GM19372 (cell line): ENCODE results near the gene BRD4.
A peak's percentile ranks its signal among the peaks of the same experiment; 100 is the strongest.

Source experiments
- ATAC-seq: cut with Tn5 transposase; IDR thresholded peaks from one replicate; pipeline ENCODE4 v1.9.1; 2021; ENCODE audit warnings: mild to moderate bottlenecking, low read depth, moderate library complexity; ENCODE audit not compliant: unreplicated experiment

Gene BRD4

GRCh38 chr19:15292847-15293582 lies 39.3 kb downstream of the BRD4 start:
- ATAC-seq = no peak

DNA sequence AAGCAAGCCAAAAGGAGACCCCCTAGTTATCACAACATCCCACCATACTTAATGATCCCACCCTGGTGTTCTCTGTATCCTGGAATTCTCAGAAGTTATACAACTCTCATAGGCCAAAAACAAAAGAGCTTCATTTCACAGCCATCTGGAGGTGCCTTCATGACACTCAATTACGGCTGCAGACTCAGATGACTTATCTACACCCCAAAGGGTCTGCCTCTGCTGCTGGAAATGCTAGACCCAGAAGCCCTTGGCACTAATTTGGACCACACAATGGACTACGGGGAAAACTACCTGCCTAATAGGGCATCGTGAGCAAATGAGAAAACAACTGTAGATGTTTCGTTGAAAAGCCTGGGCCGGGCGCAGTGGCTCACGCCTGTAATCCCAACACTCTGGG lies 40.2 kb downstream of the BRD4 start:
- no peak for ATAC-seq

DNA sequence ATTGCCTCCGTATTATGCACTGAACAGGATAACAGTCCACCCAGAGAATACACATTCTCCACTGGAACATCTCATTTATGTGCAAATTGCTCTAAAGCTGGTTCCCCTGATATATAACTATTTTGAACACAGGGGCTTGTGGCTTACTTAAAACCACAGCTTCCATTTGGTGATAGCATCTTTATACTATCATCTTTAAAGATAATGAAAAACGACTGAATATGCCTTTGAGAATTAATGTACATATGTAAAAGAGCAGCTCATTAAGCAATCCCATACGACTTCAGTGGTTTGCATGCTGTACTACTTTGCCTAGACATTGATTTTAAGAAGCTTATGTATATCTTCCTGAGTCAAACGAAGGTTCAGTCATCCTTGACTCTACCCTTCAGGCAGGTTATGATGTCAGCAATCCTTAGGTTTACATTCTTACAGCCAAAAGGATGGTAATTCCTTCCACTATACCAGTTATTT lies 40.8 kb downstream of the BRD4 start:
- ATAC-seq = no peak

- ATAC-seq = no peak
Observed at GRCh38 chr19:15291089-15291488, 41.2 kb downstream of the BRD4 start.

- no peak for ATAC-seq
Observed at GRCh38 chr19:15290166-15290565, 42.2 kb downstream of the BRD4 start.

- ATAC-seq = no peak
Observed at GRCh38 chr19:15289673-15290072, 42.7 kb downstream of the BRD4 start.

DNA sequence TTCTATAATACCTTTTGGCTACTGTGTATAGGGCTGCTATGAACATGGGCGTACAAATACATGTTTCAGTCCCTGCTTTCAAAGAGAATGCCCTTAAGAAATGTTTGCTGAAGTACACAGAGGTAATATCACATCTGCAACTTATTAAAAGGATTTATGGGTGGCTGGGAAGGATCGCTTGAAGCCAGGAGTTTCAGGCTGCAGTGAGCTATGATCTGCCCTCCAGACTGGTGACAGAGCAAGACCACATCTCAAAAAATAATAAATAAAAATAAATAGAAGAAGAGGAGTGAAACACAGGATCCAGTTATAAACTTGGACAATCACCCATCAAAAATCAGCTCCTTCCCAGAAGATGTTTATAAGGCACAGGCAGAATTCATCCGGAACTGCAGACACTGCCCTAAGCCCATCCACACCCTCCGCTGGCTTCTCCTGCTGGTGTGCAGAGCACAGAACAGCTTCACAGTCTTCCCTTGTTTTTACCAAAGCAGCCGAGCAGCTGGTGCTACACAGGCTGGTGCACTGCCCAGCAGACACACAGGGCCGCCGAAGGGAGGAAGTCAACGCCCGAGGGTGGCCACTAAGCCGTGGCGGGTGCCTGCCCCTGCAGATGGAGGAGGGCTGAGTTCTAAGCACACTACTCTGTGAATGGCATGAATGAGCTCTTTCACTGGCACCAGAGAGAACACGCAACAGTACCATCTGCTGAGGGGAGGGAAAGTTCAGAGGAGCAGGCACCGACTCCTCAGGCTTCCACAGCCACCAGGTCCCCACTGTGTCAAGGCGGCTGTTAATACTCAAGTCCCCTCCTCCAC lies 44.0 kb downstream of the BRD4 start:
- ATAC-seq = no peak

DNA sequence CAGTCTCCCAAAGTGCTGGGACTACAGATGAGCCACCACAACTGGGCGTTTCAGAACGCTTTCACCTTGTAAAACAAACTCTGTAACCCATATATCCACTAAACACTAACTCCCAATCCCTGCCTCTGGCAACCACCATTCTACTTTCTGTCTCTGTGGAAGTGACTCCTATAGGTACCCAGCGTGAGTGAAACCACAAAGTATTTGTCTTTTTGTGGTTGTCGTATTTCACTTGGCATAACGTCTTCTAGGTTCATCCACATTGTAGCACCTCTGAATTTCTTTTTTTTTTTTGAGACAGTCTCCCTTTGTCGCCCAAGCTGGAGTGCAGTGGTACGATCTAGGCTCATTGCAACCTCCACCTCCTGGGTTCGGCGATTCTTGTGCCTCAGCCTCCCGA lies 44.8 kb downstream of the BRD4 start:
- ATAC-seq = no peak

- ATAC-seq = no peak
Observed at GRCh38 chr19:15286688-15287365, 45.5 kb downstream of the BRD4 start.

DNA sequence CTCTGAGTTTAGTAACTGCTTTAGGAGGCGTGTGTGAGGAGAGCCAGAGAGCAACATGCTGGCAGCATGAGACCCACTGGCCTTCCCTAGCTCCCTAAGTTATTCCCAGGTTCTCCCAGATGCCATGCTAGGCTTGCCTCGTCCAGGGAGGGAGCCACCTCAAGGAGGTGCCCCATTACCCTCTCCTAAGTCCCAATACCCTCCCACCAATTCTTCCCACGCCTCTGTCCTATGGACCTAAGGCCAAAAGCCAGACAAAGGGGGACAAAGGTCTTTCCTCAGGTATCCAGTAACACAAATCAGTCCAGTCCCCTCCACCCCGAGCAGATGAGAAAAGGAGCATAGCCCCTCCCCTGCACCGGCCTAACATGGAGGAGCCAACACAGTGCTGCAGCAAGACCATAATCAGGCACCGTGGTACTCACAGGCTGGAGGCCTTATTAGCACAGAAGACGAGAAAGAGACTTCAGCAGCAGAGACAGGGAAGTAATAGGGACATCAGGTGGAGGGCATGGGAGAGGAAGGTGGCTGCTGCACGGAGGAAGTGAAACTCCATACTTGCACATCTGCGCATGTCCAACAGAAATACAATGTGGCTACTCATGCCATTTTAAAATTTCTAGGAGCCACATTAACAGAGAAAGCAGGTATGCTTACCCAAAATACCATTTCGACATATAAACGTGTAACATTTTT lies 46.3 kb downstream of the BRD4 start:
- peak; percentile 74 for ATAC-seq

DNA sequence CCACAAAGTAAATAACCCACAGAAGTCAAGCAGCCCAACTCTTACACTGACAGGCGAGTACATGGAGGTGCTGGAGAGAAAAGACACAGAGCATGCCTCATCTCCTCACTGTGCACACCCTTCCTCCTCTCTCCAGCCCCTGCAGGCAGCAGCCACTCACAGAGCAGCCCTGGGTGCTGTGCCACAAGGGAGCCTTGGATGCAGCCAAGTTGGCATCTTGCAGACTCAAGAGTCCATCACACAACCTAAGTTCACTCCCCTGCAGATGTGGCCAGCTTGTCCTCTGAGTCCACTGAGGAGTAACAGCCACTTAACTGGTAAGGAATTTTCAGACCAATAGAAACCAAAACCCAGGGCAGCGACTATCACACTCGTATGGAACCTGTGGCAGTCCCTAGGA lies 47.4 kb downstream of the BRD4 start:
- ATAC-seq = no peak

- no peak for ATAC-seq
Observed at GRCh38 chr19:15284091-15284490, 48.2 kb downstream of the BRD4 start.

DNA sequence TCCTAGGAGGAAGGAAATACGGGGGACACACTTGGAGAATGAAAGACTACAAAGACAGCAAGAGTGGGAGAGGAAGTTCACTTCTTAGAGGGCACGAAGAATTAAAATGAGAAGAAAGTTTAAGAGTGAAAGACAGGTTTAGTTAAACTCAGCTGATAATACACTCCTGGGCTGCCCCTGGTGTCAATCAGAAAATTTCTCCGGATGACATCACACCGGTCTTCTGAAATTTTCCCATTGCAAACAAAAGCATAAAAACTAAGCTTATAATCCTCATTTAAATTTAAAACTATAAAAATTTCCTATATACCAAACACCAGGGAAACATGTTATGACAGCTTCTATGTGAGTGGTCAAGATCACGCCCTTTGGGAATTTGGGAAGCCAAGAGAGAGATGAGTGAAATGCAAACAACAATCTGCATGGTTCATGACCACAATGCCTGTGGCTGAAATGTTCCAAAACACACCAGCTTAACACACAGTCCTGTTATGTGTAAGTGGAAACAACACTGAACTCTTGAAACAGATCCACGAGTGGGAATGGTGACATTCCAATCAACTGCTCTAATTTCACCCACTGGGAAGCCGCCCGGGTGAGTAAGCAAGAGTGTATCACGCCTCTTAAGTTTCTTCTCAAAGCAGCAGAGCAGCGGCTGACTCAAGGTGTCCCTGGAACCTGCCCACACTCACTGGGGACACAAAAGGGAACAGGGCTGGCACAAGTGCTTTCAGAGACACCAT lies 49.0 kb downstream of the BRD4 start:
- no peak for ATAC-seq

DNA sequence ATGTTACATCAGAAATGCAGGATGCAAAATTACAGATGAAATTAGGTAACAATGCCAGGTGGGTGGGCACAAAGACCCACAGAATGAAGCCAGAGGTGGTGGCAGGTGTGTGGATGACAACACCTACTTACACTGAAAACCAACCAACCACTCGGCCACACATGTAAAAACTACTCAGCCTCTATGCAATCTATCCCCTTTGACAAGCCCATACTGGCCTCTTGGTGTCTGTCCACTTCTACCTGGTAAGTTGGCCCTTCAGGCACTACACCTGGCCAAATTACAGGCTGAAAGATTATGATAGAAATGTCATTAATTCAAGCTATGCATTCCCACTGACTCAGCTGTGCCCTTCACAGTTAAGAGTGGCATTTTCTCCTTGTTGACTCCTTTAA lies 50.0 kb downstream of the BRD4 start:
- ATAC-seq = no peak

DNA sequence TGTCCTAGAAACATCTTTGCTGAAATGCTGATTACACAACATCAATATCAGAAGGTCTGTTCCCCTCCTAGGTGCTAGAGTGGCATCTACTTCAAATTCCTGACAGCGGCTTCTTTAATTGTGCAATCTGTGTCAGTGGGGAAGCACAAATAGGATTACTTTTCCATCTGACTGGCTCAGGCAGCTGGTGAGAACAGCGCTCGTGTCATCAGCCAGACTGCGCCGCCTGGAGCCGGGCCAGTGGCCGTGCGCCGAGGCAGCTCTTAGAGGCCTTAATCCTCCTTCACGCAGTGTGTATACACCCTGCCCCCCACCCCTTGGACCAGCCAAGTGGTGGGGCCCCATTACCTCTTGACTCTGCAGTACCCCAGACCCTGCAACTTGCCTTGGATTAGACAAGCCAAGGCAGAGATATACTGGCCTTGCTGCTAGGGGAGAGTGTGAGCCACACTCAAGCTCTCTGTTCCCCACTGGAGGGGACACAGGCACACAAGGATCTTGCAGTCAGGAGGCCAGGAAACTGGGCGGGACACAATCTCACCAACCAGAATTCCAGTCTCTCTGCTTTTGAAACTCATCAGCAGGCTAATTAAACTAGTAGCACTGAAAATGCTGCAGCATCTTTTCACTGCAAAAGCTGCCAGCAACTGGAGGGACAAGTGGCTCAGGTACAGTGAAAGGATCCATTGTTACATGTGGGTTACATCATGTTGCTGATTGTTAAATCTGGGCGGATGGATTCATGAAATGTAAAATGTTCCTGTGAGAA lies 51.2 kb downstream of the BRD4 start:
- no peak for ATAC-seq

- no peak for ATAC-seq
Observed at GRCh38 chr19:15280048-15280725, 52.2 kb downstream of the BRD4 start.

GRCh38 chr19:15279326-15279904 lies 52.9 kb downstream of the BRD4 start:
- ATAC-seq = no peak

GRCh38 chr19:15276620-15277215 lies 55.6 kb downstream of the BRD4 start:
- no peak for ATAC-seq
